Breast epithelium (tissue), 4 donors: ENCODE data around the gene ZNF462. TPM values are rescaled to one million over a fixed set of nuclear protein-coding genes. Genes with fewer than 3 reads are reported as not detected.

Experiments
- DNase-seq, 2 donors: peaks; one replicate each; pipeline ENCODE4 v3.0.0-alpha.2; 2019; ENCODE audit warnings: low spot score in 2 of 2
- H3K27ac ChIP-seq, 2 donors: fragments of 200-600 bp; sonication (generic) in 1 of 2; one replicate each; pipeline ENCODE4 v1.5.1; 2016 to 2019; ENCODE audit warnings: mild to moderate bottlenecking in 1 of 2
- H3K27me3 ChIP-seq, 2 donors: fragments of 200-600 bp; sonication (generic) in 1 of 2; one replicate each; pipeline versions ENCODE4 v1.5.1 to v1.6.0; 2017 to 2019; ENCODE audit warnings: control low read depth in 1 of 2, mild to moderate bottlenecking in 1 of 2
- H3K36me3 ChIP-seq: fragments of 200-600 bp; one replicate; pipeline ENCODE4 v1.5.1; 2019
- H3K4me1 ChIP-seq, 2 donors: fragments of 200-600 bp; sonication (generic); one replicate each; pipeline ENCODE4 v1.5.1; 2016 to 2019; ENCODE audit warnings: control low read depth in 1 of 2
- H3K4me3 ChIP-seq, 3 donors: fragments of 200-600 bp; sonication (generic); 1 replicate in 2 of 3; 2 replicates in 1 of 3; pipeline ENCODE4 v1.5.1; 2016 to 2019; ENCODE audit warnings: mild to moderate bottlenecking in 3 of 3, moderate library complexity in 2 of 3
- H3K9me3 ChIP-seq, 2 donors: fragments of 200-600 bp; sonication (generic) in 1 of 2; one replicate each; pipeline ENCODE4 v1.5.1; 2016 to 2019; ENCODE audit warnings: control low read depth in 1 of 2
- CTCF ChIP-seq, 3 donors: fragments of 450-650 bp; IDR thresholded peaks; one replicate each; pipeline ENCODE4 v1.5.1; 2016 to 2017; ENCODE audit warnings: antibody characterized with exemption in 3 of 3, mild to moderate bottlenecking in 3 of 3, moderate library complexity in 3 of 3
- POLR2A ChIP-seq: fragments of 450-650 bp; IDR thresholded peaks from one replicate; pipeline ENCODE4 v1.6.1; 2016; ENCODE audit warnings: antibody characterized with exemption, mild to moderate bottlenecking, moderate library complexity
- POLR2AphosphoS5 ChIP-seq, 3 donors: sonication (generic); formaldehyde crosslinking; IDR thresholded peaks; one replicate each; pipeline ENCODE4 v1.6.1; 2017; ENCODE audit warnings: antibody characterized with exemption in 3 of 3
- intact Hi-C: fragments of 100-400 bp; cut with DNase I; formaldehyde crosslinking; loops from one replicate; pipeline ENCODE4 v1.15.1; 2023; ENCODE audit warnings: low total_unique reads
- total RNA-seq, 3 donors: library from RNA; depleted of rRNA; stranded (reverse); fragments of >200 nt; gene quantifications; one replicate each; pipeline ENCODE4 v1.1.0, GENCODE V29; 2016

Gene ZNF462
- total RNA-seq, 3 donors from 2014 or later, result 9.0 to 36.4 (median 20.6) TPM

- H3K4me1 ChIP-seq, result no peaks in the 10 kb centered on the region
- intact Hi-C loops, result no loop called here
- H3K4me3 ChIP-seq, result no peak overlapping the region
- H3K27ac ChIP-seq, result no peak overlapping the region
- H3K9me3 ChIP-seq, result no peaks in the 10 kb centered on the region
- DNase-seq, result no peak
- H3K36me3 ChIP-seq, result no peaks in the 10 kb centered on the region
- no peaks in the 10 kb centered on the region for H3K27me3 ChIP-seq
- no peak for TF ChIP-seq POLR2A
- TF ChIP-seq POLR2AphosphoS5 (IDR thresholded peaks at IDR 0.05), result no peak
- TF ChIP-seq CTCF (IDR thresholded peaks at IDR 0.05), result no peak
These were observed 103.5 kb downstream of the ZNF462 start for GRCh38 chr9:106966481-106966880.

- H3K4me3 ChIP-seq, result no peak overlapping the region
- no peaks in the 10 kb centered on the region for H3K4me1 ChIP-seq
- no peak for DNase-seq
- H3K9me3 ChIP-seq, result no peaks in the 10 kb centered on the region
- H3K27me3 ChIP-seq, result no peaks in the 10 kb centered on the region
- TF ChIP-seq POLR2AphosphoS5 (IDR thresholded peaks at IDR 0.05), result no peak
- TF ChIP-seq POLR2A, result no peak
- no peak for TF ChIP-seq CTCF (IDR thresholded peaks at IDR 0.05)
- intact Hi-C loops, result no loop called here
- H3K36me3 ChIP-seq, result no peaks in the 10 kb centered on the region
- no peak overlapping the region for H3K27ac ChIP-seq
These were observed 106.7 kb downstream of the ZNF462 start for GRCh38 chr9:106969696-106970095.

- Histone ChIP-seq H3K27ac (no peak overlapping the region), H3K27me3 (no peaks in the 10 kb centered on the region), H3K4me3 (no peak overlapping the region), H3K4me1 (no peaks in the 10 kb centered on the region), H3K36me3 (no peaks in the 10 kb centered on the region), H3K9me3 (no peaks in the 10 kb centered on the region)
- intact Hi-C loops, result no loop called here
- no peak for DNase-seq
- no peak for TF ChIP-seq POLR2A
- no peak for TF ChIP-seq POLR2AphosphoS5 (IDR thresholded peaks at IDR 0.05)
- TF ChIP-seq CTCF (IDR thresholded peaks at IDR 0.05), result no peak
These were observed 107.4 kb downstream of the ZNF462 start for GRCh38 chr9:106970219-106970975.

GRCh38 chr9:106970976-106971457 is 108.1 kb downstream of the ZNF462 start:
- no peak for DNase-seq
- H3K27ac ChIP-seq, result no peak overlapping the region
- H3K27me3 ChIP-seq, result no peaks in the 10 kb centered on the region
- no peak overlapping the region for H3K4me3 ChIP-seq
- no peaks in the 10 kb centered on the region for H3K36me3 ChIP-seq
- TF ChIP-seq POLR2A (no peak), POLR2AphosphoS5 (IDR thresholded peaks at IDR 0.05) (no peak), CTCF (IDR thresholded peaks at IDR 0.05) (no peak)
- intact Hi-C loops, result no loop called here
- no peaks in the 10 kb centered on the region for H3K9me3 ChIP-seq
- H3K4me1 ChIP-seq, result no peaks in the 10 kb centered on the region

GRCh38 chr9:106972082-106972481 is 109.1 kb downstream of the ZNF462 start:
- Histone ChIP-seq H3K9me3 (no peaks in the 10 kb centered on the region), H3K27me3 (no peaks in the 10 kb centered on the region), H3K27ac (no peak overlapping the region), H3K4me3 (no peak overlapping the region), H3K4me1 (no peaks in the 10 kb centered on the region), H3K36me3 (peaks cover 6% of the 10 kb centered on the region)
- intact Hi-C loops, result no loop called here
- no peak for TF ChIP-seq POLR2AphosphoS5 (IDR thresholded peaks at IDR 0.05)
- no peak for TF ChIP-seq POLR2A
- no peak for TF ChIP-seq CTCF (IDR thresholded peaks at IDR 0.05)
- DNase-seq, result no peak
